Neutrophil (primary cell): ENCODE data around the gene DDX1.

Experiments used
- H3K27ac ChIP-seq: fragments of 200-600 bp; sonication (generic); 2 replicates; pipeline ENCODE4 v1.5.1; 2016; ENCODE audit warnings: mild to moderate bottlenecking, moderate library complexity
- H3K27me3 ChIP-seq: fragments of 200-600 bp; sonication (generic); 2 replicates; pipeline ENCODE4 v1.6.0; 2016; ENCODE audit warnings: mild to moderate bottlenecking
- H3K36me3 ChIP-seq: fragments of 200-600 bp; sonication (generic); 2 replicates; pipeline ENCODE4 v1.5.1; 2017
- H3K4me1 ChIP-seq, 2 experiments: fragments of 200-600 bp in 1 of 2; sonication (generic) in 1 of 2; 1 replicate in 1 of 2; 2 replicates in 1 of 2; pipeline versions ENCODE4 v1.5.1 to v1.6.1; 2013 to 2016; ENCODE audit warnings: low read depth in 1 of 2, low read length in 1 of 2, mild to moderate bottlenecking in 1 of 2, moderate library complexity in 1 of 2; ENCODE audit not compliant: control insufficient read depth in 1 of 2, insufficient read depth in 1 of 2
- H3K4me3 ChIP-seq, 2 experiments: fragments of 200-600 bp in 1 of 2; sonication (generic) in 1 of 2; 1 replicate in 1 of 2; 2 replicates in 1 of 2; pipeline ENCODE4 v1.5.1; 2013 to 2016; ENCODE audit warnings: low read depth in 1 of 2, low read length in 1 of 2, mild to moderate bottlenecking in 1 of 2, moderate library complexity in 1 of 2
- H3K9me3 ChIP-seq: fragments of 200-600 bp; sonication (generic); 2 replicates; pipeline ENCODE4 v1.5.1; 2016
- TF ChIP-seq, protein P1 (sequence below): fragments of 200-600 bp; sonication (generic); IDR thresholded peaks from 2 replicates; pipeline ENCODE4 v1.5.1; 2016; ENCODE audit warnings: antibody characterized with exemption

DDX1 gene

DNA sequence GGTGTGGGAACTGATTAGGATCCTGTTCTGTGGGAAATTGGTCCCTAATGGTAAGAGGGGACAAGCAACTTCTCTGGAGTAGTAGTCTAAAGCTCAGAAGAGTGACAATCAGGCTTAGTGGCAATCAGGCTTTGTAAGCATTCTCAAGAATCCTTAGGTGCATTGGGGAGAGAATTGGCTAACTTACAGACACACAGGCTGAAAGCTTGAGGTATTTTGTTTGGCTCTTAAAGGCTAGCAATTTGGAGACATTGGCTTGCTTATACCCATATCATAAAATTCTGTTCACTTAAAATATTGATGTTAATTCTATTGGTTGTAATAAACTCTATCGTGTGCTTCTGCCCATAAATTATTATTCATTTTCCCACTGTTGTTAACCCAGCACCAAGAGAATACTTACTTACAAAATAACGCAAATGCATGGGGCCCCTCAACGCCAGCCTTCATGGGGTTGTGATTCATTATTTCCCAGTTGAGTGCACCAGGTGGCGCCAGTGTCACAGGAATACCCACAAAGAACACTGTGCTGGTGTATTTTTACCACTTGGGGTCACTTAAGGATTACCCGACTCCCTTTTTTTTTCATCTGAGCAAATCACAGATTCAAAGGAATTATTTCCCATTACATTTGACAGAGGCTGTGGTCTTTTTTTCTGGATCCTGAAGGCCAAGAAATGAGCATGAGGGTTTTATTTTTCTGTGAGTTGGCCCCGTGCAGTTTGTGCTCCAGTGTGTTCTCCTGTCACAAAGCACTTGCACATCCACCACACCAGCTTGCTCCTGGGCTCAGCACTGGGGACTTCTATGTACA, 45.5 kb downstream of the DDX1 start:
- no peak overlapping the region for H3K4me3 ChIP-seq
- H3K27ac ChIP-seq, result no peak overlapping the region
- H3K36me3 ChIP-seq, result peaks cover 48% of the 10 kb centered on the region
- no peaks in the 10 kb centered on the region for H3K4me1 ChIP-seq
- TF ChIP-seq, protein P1, sequence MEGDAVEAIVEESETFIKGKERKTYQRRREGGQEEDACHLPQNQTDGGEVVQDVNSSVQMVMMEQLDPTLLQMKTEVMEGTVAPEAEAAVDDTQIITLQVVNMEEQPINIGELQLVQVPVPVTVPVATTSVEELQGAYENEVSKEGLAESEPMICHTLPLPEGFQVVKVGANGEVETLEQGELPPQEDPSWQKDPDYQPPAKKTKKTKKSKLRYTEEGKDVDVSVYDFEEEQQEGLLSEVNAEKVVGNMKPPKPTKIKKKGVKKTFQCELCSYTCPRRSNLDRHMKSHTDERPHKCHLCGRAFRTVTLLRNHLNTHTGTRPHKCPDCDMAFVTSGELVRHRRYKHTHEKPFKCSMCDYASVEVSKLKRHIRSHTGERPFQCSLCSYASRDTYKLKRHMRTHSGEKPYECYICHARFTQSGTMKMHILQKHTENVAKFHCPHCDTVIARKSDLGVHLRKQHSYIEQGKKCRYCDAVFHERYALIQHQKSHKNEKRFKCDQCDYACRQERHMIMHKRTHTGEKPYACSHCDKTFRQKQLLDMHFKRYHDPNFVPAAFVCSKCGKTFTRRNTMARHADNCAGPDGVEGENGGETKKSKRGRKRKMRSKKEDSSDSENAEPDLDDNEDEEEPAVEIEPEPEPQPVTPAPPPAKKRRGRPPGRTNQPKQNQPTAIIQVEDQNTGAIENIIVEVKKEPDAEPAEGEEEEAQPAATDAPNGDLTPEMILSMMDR, result no peak
- no peaks in the 10 kb centered on the region for H3K27me3 ChIP-seq
- no peaks in the 10 kb centered on the region for H3K9me3 ChIP-seq

DNA sequence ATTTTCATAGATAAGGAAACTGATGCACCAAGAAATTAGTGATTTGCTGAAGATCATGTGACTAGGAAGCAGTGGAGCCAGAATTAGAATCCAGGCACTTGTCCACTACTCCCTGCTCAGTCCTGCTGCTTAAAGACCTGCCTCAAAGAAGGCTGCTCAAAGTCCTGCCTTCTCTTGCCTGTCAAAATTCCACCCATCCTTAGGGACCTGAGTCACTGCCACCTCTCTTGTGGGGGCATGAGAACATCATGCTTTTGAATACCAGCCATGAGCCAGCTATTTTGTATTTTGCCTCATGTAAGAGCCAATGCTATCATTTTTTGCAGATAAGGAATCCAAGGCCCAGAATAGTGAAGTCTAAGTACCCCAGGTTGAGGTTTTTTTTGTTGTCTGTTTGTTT, 47.1 kb downstream of the DDX1 start:
- TF ChIP-seq, protein P1, result no peak
- Histone ChIP-seq H3K4me1 (no peaks in the 10 kb centered on the region), H3K27me3 (no peaks in the 10 kb centered on the region), H3K36me3 (peaks cover 34% of the 10 kb centered on the region), H3K4me3 (no peak overlapping the region), H3K9me3 (no peaks in the 10 kb centered on the region), H3K27ac (no peak overlapping the region)

DNA sequence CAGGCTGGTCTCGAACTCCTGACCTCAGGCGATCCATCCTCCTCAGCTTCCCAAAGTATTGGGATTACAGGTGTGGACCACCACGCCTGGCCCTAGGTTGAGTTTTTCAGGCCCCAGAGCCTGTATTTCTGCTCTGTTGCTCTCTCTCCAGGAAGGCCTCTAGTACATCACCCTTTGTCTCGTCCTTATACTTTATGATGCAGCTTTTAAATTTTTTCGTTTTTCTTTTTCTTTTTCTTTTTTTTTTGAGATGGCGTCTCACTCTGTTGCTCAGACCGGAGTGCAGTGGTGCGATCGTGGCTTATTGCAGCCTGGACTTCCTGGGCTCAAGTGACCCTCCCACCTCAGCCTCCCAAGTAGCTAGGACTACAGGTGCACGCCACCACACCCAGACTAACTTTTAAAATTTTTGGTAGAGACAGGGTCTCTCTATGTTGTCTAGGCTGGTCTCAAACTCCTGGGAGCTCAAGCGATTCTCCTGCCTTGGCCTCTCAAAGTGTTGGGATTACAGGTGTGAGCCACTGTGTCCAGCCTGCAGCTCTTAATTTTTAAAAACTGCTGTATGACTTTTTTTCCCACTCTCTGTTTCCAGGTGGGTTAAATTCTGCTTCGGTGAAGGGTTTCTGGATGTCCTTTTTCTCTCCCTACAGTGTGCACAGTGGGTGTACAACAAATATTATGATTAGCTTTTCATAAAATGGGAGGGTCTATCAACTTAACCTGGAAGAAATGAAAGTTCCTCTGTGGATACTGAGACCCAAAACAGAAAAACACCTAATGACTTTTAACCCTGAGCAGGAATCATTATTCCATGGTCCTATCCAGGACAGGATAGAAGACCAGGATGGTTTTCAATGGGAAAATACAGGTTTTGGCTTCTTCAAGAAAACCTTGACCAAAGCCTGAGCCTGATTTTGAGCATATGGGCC, 47.9 kb downstream of the DDX1 start:
- H3K27ac ChIP-seq, result no peak overlapping the region
- H3K9me3 ChIP-seq, result no peaks in the 10 kb centered on the region
- H3K4me1 ChIP-seq, result no peaks in the 10 kb centered on the region
- peaks cover 25% of the 10 kb centered on the region for H3K36me3 ChIP-seq
- TF ChIP-seq, protein P1, result no peak
- H3K4me3 ChIP-seq, result no peak overlapping the region
- H3K27me3 ChIP-seq, result no peaks in the 10 kb centered on the region

DNA sequence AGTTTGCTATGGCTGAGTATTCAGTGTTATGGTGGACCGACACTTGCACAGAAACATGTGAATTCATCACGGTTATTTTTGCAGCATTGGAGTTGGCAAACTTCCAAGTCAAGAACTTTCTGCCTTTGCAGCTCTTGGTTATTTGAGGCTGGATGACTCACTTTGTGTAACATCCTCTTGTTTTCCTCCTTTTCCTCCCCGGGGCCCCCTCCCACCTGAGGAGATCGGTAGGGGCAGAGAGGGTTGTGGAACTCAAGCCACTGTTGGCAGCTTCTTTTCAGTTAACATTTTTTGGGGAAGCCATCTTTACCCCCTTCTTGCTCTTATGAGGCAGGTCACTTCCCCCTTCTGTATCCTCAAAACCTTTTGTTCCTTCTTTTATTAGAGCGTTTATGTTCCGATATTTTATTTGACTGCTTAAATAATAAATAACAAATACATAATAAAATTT, 48.6 kb downstream of the DDX1 start:
- Histone ChIP-seq H3K4me3 (no peak overlapping the region), H3K27me3 (no peaks in the 10 kb centered on the region), H3K27ac (no peak overlapping the region), H3K4me1 (no peaks in the 10 kb centered on the region), H3K36me3 (peaks cover 20% of the 10 kb centered on the region), H3K9me3 (no peaks in the 10 kb centered on the region)
- TF ChIP-seq, protein P1, result no peak

DNA sequence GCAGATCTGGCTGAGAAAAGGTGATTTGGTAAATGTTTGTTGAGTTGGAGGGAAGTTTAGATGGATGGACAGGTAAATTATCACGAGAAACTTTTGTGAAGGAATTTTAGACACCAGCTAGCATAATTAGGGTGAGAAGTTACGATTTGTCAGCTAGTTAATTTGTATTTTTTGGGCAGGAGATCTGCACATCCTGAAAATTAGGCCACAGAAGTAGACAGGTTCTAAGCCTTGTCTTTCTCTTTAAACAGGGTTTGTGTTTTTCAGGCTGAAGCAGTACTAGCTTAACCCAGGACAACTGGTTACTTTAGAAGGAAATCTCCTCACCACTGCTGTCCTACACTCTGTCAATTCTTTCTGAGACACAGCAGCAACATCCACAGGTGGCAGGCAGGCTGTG, 49.1 kb downstream of the DDX1 start:
- Histone ChIP-seq H3K27me3 (no peaks in the 10 kb centered on the region), H3K9me3 (no peaks in the 10 kb centered on the region), H3K4me1 (no peaks in the 10 kb centered on the region), H3K27ac (no peak overlapping the region), H3K36me3 (peaks cover 15% of the 10 kb centered on the region), H3K4me3 (no peak overlapping the region)
- TF ChIP-seq, protein P1, result no peak
